Activated CD4-positive, alpha-beta T cell treated with anti-CD3 and anti-CD28 coated beads, Interleukin-2, amount 50 U/mL, for 48 hours (primary cell): ENCODE data around the gene SP5.
"Not testable (repeated sequence)": the region's sequence is repeated elsewhere in the genome, so short reads cannot be mapped to it uniquely, and the experiment has no call there.

ENCODE experiments used
- DNase-seq, 2 experiments: peaks; one replicate each; pipeline ENCODE4 v3.0.0-alpha.2; 2020

Gene SP5

DNA sequence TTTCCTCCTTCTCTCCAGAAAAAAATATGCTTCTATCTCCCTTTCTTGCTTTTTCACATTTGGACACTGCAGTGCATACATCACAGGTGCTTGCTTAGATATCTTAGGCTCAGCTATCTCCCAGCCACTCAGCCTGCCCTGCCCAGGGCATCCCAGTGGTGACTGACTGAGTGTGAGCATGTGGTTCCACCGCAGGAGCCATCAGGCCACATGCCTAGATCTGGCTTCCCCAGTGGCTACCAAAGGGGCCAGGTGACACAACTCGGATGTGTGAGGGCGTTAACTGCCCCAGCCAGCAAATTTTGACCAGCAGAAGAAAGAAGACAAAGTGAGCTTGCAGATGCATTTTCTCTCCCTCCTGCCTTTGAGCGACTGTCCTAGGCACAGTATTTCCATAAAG lies 25.5 kb downstream of the SP5 start:
- no peak for DNase-seq

DNA sequence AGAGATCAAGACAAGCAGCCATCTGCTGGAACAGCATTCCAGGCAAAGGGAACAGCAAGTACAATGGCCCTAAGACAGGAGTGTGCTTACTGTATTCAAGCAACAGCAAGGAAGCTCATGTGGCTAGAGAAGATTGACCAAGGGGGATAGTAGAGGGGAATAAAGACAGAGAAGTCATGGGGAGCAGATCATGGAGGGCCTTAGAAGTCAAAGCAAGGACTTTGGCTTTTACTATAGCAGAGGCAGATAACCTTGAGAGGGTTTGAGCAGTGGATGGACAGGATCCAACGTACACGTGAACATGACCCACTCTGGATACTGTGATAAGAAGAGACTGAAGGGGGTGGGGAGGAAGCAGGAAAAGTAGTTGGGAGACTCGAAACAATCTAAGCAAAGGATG lies 26.9 kb downstream of the SP5 start:
- no peak for DNase-seq

DNA sequence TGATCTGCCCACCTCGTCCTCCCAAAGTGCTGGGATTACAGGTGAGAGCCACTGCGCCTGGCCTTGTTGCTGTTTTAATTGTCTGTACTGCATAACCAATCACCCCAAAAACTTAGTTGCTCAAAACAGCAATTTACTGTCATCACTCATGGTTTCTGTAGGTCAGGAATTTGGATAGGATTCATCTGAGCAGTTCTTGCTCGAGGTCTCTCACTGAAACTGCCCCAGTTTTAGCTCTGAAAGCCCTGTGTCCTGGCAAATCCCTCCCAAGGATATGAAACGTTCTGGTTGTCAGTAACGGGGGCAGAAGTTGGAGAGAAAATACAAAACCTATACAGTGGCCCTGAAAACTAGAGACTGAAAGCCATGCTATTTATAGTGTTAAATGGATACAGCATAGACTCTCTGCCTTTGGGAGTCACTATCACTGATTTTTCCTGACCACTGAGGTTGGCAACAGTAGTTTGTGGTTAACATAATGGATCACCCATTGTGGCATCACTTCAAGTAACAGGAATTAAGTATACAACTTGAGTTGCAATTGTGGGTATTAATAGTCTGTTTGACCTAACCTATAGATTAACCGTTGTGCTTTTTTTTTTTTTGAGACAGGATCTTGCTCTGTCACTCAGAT lies 27.9 kb downstream of the SP5 start:
- DNase-seq, result no peak

DNA sequence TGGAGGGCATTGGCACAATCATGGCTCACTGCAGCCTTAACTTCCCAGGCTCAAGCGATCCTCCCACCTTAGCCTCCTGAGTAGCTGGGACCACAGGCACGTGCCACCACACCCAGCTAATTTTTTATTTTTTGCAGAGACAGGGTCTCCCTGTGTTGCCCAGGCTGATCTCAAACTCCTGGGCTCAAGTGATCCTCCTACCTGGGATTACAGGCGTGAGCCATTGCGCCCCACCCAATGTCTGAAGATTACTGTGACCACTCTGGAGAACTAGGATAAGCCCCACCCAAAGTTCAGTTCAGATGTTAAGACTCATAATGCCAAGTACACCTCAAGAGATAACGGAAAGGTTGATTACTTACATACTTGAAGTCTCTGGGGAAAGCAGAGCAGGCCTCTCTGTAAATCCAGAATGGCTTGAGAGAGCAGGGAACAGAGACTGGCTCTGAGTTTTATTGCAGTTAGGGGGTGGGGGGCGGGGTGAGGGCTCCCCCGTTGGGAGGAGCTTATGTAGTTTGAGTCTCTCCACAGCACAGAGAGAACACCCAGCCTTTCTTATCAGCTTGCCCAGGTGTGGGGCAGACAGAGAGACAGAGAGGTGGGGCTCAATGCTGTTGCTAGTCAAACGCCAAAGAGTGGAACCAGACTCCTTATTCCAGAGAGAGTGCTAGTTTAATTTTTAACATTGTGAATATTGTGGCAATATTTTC lies 28.5 kb downstream of the SP5 start:
- no peak for DNase-seq

DNA sequence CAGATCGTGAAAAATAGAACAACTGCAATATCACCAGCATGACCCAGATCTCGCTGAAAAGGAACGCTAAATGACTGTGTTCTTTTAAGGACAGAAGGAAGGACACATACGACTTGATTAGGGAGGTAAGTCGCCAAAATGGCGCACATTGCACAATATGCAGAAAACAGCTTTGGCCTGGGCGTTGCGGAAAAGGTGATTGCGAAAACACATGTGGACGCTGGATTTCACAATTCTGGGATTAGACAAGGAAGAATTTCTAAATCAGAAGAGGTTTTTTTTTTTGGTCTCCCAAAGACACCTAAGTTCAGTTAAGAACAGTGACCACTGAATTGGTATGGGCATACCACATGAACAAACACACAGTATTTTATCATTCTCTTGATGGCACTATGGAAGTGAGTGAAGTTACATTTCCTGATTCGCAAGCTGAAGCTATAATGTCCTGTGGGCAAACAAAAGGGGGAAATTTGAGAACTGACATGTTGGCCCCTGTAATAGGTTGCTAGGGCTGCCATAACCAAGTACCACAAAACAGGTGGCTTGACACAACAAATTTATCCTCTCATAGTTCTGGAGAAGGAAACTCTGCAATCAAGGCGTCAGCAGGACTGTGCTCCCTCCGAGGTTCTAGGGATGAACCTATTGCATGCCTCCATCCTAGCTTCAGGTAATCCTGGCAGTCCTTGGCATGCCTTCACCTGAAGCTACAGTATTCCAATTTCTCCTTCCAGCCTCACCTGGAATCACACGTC lies 29.3 kb downstream of the SP5 start:
- DNase-seq, result no peak

DNA sequence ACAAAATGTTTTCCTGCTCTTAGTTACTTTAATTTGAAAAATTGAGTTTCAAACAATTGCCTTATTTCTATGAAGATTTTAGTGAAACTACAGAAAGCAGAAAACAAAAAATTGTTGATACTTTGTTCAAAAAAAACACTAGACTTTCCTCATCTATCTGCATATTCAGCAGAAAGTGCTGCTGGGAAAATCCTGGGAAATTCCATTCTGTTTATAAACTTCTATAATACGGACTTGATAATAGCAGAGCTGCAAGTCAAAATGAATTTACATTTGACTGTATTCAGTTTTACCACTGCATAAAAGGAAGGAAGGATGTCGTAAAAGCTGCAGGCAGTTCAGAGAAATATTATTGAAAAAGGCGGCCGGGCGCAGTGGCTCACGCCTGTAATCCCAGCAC lies 30.2 kb downstream of the SP5 start:
- DNase-seq, result no peak

DNA sequence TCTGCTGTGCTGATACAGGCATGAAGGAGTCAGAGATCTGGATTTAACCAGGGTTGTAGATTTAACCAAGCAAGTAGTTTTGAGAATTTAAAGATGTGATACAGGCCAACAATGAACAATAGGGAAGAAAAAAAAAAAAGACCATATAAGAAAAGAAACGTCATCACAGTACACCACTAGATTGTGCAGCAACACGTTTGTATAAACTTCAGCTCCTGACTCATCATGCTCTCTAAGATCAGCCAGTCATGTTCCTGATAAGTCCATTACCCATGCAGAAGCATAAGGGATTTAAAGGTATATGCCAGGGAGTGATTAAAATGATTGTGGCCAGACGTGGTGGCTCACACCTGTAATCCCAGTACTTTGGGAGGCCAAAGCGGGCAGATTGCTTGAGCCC lies 32.8 kb downstream of the SP5 start:
- DNase-seq, result no peak

DNA sequence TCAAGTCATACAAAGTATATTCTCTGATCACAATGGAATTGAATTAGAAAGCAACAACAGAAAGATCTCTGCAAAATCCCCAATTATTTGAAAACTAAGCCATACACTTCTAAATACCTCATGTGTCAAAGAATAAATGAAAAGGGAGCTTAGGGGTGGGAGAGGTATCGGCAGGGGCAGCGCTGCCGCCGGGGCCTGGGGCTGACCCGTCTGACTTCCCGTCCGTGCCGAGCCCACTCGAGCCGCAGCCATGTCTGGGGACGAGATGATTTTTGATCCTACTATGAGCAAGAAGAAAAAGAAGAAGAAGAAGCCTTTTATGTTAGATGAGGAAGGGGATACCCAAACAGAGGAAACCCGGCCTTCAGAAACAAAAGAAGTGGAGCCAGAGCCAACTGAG lies 36.4 kb downstream of the SP5 start:
- not testable (repeated sequence) for DNase-seq

DNA sequence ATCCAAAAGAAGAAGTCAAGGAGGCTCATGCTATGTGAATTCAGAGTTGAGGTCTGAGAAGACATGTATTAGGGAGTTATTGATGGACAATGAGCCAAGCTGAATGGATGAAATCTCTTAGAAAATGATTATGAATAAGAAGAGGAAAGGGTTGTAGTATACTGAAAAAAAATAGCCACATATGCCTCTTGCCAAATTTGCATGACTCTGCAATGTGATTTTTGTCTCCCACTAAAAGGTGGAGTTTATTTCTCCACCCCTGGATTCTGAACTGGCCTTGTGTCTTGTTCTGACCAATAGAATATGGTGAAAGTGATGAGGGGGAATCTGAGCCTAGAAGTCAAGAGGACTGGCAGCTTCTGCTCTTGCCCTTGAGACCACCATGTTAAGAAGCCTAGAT lies 46.4 kb downstream of the SP5 start:
- DNase-seq, result no peak

DNA sequence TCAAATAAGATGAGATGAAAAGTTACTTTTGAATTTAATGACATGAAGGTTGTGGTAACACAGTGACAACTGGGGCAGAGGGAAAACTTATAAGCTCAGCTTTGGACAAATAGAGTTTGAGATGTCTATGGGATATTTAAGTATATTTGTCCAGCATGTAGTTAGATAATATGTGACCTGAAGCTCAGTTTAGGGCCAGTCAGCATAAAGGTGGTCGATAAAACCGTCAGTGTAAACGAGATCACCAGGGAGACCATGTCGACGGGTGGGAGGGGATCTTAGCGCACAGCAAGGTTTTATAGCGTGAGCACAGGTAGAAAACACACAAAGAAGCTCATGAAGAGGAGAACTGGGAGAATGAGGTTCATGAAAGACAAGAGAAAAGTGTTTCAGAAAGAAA lies 47.6 kb downstream of the SP5 start:
- no peak for DNase-seq

DNA sequence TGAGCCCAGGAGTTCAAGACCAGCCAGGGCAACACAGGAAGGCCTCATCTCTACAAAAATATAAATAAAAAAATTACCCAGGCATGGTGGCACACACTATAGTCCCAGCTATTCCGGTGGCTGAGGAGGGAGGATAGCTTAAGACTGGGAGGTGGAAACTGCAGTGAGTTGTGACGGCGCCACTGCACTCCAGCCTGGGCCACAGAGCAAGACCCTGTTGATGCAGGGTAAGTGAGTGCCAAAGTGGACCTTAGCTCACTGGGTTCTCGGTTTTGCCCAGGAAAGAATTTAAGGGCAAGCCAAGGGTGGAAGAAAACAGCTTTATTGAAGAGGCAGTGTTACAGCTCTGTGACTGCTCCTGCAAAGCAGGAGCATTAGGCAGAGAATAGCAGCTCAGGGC lies 48.1 kb downstream of the SP5 start:
- no peak for DNase-seq

DNA sequence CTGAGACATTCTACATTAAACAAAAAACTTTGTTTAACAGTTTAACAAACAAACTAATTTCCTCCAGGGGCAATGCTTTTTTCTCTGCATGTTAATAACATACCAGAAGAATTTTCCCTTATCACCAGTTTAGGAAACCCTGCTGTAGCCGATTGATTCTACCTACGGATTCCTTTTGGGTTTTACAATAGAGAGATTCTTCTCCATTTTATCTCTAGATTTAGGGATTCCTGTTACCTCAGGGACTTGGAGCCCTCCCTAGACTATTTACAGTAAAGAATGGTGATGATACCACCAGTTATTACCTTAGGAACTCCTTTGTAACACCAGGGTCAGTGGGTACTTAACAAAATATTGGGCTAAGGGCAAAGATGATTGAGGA lies 49.7 kb downstream of the SP5 start:
- DNase-seq, result no peak

DNA sequence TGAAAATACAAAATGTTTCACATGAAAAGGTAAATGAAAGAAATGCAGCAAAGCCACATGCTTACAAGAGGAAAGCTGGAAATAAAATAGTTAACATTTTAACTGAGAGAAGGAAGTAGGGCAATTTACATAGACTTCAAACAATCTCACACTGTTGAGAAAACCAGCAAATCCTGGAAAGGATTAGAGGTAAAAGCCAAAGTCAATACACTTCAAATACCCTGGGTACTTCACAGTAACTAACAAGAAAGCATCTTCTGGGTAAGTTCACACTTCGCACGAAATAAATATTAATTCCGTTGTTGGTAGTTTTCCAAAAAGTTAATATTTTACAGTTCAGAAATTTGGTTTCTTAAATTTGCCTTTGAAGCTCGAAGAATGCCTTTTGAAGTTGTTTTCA lies 51.6 kb downstream of the SP5 start:
- no peak for DNase-seq
